ENCODE data around the gene RHCG.

The RHCG gene

DNA sequence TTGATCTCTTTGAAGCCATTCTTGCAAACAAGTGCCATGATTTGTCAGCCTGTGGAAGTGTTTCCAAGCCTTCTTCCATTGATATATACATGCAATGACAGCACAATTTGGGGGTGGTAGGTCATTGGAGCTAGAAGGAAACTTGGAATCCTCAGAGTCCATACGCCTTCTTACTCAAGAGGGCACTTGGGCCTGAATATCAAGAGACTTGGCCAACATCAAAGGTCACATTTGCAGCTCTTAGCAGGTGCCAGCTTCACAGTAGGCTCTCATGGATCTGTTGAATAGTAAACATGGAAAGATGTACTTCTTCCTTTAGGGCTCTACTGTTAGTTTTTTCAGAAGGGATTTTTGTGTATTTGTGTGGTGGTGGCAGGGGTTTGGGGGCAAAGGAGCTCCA lies 50.9 kb downstream of the RHCG start:
- no peak for DNase-seq (ENCODE audit: low read depth in 1 of 2, low spot score in 1 of 2)

DNA sequence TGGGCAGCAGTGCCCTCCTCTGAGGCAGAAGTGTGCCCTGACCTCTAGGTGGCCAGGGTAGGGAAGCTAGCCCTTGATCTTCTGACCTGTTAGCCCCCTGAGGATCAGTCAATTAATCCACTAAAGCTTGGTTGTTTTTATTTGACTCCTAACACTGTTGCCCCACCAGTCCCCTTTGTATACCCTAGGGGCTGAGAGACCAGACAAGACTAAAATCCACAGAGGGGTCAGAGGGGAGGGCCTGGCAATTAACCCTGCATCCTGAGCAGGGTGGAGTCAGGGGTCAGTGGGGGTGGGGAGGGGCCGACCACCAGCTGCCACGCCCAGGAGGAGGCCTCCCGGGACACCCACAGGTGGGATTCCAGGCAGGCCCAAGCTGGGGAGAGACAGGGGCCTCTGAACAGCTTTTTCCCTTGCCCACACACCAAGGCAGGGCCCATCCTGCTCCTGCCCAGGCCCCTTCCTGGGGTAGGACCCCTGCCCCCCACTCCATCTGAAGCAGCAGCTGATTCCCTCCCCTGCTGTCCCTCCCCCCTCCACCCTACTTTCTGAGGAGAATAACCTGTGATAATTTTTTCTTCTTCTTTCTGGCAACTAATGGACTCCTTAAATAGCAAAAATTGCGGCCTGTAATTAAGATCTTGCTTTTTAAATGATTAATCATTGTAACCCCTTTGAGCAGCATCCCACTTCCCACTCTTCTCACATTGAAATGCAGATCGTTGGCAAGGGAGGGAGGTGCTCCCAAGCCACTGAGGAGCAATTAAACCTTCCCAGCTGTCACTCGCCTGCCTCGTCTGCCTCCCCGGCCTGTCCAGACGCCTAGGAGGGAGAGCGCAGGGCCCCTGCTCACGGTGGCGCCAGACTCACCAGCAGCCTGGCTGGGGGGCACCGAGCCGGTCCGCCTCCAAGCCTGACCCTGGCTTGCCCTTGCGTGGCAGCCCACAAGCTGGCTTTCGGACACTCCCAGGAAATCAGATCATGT lies 51.9 kb downstream of the RHCG start:
- no peak for DNase-seq (ENCODE audit: low read depth in 1 of 2, low spot score in 1 of 2)

DNA sequence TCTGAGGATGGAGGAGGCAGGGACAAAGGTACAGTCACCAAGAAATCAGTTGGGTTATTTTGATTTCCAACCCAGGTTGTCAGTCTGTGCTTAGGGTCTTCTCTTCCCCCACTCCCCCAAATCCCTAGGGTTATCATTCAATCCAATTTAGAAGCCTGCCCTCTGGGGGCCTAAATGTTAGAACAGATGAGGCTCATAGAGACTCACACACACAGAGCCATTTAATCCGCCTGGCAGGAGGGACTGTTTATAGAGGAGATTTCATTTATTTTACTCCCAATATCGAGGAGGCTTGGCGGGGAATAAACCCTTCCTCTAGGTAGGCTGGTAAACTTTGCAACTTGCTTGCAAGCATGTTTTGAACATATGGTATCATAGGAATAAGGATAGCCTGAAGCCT lies 52.8 kb downstream of the RHCG start:
- DNase-seq (ENCODE audit: low read depth in 1 of 2, low spot score in 1 of 2): no peak

DNA sequence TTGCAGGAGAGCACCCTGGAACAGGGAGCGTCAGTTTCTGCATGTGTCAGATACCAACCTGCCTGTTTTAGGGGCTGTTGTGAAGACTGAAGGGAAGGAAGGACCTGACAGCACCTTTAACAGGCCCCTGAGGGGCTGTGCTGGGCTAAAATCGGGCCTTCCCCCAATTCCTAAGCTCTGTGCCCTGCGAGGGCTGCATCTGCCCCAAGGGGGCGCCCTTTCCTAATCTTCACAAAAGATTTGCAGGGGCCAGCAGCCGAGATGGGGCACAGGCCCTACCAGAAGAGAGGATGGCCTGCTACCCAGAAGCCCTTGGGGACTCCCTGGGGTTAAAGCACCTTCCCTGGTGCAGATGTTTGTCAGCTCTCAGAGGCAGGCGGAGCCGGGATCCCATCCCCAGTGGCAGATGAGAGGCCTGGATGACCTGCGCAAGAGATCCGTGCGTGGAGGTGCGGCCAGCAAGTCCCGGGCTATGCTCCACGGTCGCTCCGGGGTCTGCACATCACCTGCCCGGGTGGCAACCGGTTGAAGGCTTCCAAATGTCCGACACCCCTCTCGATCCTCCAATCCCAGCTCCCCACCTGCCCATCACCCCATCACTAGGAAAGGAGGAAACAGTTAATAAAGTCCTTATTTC lies 53.6 kb downstream of the RHCG start:
- no peak for DNase-seq (ENCODE audit: low read depth in 1 of 2, low spot score in 1 of 2)

DNA sequence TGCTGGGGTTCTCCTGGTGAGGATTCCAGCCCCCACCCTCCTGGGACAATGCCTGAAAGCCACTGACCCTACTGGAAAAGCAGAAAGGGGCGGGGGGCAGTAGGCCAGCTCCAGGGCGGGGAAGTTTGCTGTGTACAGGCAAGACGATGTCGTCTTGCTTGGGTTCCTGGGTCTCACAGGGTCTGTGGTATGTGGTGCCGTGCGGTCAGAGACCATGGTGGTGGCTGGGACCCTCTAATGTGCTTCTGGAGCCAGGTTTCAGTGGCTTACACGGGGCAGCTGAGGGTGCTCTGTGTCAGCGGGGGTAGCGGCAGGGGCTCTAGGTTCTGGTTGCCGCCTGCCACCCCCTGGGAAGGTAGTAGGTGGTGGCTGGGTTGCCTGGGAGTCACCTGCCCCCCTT lies 54.2 kb downstream of the RHCG start:
- no peak for DNase-seq (ENCODE audit: low read depth in 1 of 2, low spot score in 1 of 2)

DNA sequence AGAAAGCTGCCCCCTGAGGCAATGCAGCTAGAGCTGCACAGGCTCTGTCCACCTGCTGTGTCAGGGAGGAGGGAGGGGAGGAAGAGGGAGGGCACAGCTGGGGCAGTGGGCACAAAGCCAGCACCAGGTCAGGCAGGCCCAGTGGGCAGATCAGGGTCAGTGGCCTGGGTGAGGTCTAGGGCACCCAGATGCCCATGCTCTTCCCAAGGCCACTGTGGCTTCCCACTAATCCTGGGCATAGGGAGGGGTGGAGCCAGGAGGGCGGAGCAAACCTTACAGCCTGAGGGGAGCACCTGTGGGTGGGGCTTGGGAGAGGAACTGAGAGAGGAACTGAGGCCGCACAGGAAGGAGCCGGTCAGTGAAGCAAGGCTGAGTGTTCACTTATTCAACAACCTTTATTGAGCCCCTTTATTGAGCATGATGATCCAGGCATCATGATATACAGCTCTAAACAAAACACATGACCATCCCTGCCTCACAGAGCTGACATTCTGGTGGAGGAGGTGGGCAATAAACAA lies 55.0 kb downstream of the RHCG start:
- no peak for DNase-seq (ENCODE audit: low read depth in 1 of 2, low spot score in 1 of 2)

DNA sequence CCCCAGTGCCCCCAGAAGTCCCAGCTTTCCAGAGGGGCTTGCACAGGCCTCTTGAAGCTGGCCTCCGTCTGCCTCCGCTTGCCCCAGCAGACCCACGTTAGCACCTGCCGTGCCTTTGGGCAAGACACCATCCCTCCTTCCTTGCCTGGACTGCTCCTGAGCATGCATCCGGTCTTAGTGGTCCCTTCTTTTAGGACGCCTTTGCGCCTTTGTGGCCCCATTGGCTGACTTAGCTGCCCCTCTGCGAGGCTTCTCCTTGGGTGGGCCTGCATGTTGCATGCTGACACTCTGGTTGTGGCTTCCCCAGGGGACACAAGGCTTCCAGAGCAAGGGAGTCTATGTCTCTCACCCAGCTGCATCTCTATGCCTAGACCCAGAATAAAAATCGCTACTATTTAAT lies 56.6 kb downstream of the RHCG start:
- DNase-seq (ENCODE audit: low read depth in 1 of 2, low spot score in 1 of 2): no peak

DNA sequence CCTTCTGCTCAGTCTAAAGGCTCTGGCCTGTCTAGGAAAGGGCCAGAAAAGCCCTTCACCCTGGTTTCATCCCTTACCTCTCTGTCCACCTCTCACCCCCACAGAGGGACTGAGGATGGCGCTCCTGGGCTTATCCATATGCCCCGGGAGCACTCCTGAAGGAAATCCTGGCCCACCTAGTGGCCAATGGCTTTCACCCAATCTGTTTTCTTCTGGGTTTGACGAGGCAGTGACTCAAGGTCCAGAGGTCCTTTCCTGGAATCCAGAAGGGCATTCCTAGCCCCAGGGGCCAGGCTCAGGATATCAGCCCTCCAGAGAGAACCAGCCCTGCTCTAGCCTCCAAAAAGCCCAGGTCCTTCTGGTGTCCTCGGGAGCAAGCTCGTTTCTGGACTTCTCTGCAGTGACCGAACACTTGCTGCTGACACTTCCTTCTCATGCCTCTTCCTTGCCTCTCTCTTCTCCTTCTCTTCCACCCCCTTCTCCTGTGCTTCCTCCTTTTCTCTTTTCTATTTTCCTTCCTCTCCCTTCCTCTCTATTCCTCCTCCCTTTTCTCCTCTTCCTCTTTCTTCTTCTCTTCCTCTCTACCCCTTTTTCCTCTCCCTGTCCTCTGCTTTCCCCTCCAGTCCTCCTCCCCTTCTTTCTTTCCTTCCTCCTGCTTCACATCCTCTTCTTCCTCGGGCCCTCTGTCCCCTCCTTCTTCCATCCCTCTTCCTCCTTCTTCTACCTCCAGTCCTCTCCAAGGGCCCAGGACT lies 59.6 kb downstream of the RHCG start:
- no peak for DNase-seq (ENCODE audit: low read depth in 1 of 2, low spot score in 1 of 2)

DNA sequence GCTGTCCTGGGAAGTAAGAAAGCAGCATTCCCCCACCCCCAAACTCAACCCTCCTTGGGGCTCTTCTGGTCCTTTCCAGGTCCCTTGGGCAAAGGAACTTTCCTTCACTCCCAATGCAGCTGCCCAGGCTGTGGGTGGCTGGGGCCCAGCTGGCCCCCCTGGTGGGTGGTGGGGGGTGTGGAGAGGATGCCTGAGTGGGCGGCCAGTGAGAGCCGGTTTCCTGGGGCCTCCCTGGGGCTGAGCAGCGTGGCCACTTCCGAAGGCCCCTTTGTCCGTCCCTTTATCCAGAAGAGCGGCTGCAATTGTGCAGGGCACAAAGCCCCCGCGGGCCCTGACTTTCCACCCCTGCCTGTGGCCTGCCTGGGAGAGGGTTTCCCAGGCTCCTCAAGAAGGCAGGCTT lies 61.0 kb downstream of the RHCG start:
- no peak for DNase-seq (ENCODE audit: low read depth in 1 of 2, low spot score in 1 of 2)

DNA sequence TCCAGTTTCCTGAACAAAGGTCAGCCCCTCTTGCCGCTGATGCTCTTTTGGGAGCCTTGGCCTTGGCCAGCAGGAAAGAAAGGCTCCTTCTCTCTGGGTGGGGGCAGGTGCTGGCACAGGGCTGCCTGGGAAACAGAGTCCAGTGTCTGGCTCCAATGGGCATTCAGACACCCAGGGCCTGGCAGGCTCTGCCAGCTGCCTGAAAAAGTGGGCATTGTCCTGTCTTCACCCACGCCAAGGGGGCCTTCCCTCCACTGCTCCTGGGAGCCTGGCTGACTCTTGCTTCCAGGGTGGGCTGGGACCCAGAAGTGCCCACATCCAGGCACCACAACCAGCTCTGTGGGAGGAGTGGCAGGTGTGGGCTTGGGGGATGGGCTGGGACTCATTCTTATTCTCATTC lies 62.7 kb downstream of the RHCG start:
- DNase-seq (ENCODE audit: low read depth in 1 of 2, low spot score in 1 of 2): no peak

DNA sequence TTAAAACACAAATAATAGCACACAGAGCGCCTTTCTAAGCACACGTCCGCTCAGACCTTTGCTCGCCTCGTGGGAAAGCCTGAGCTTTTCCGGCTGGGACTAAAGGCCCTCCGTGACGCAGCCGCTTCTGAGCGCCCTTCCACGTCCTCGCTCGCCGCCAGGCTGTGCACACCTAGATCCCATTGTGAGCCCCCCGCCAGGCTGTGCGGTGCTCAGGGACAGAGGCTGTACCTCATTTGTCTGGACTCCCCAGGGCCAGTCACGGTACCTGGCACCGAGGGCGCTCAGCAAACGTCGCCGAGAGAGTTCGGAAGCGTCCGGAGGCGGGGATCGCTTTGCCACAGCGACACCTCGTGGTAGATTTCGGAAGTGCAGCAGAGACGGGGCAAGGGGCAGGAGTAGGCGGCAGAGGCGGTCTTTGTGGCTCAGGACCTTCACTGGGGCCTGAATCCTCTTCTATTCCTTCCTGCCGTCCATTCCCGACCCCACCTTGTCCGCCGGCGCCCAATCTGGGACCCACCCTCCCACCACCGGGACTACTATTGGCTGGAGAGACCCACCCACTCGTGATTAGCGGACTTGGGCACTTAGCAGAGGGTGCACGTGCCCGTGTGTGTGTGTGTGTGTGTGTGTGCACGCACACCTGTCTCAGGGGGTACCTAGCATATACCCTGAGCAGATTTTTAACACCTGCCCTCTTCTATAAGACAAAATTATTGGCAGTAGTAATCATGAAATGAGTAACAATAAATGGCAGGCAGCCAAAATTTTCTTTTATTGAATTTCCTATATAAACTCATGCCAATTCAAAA lies 65.6 kb downstream of the RHCG start:
- peak; percentile 81 to 94 for DNase-seq (ENCODE audit: low read depth in 1 of 2, low spot score in 1 of 2)

DNA sequence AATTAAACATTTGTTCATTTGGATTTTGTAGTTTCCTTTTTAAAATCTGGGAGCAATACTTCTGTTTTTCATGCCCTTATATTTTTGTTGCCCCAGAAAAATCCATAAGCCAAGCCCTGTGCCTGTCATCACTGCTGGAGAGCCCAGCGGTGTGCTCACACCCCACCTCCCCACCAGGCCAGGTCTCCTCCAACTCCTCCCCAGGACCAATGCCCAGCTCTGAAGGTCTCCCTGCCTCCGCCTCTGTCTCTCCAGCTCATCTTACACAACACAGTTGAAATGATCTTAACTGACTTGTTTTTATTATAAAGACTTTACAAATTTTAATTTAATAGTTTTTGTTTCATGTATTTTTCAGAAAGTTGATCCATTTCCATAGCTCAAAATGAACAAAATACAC lies 66.4 kb downstream of the RHCG start:
- DNase-seq (ENCODE audit: low read depth in 1 of 2, low spot score in 1 of 2): no peak

DNA sequence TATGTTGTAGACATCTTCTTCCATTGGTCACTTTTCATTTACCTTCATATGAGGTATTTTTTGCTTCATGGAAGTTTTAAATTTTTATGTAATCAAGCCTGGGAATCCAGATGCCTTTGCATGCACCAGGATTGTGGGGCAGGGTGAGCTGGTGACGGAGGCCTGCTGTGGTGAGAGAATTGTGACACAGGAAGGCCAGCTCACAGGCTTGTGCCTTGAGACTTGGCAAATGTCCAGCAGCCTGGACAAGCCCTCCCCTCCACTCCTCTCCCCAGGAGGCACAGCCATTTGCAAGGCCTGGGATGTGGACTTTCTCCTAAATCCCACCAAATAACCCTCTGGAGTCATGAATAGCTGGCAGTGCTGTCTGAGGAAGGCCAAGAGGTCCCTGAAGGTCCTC lies 67.4 kb downstream of the RHCG start:
- no peak for DNase-seq (ENCODE audit: low read depth in 1 of 2, low spot score in 1 of 2)

DNA sequence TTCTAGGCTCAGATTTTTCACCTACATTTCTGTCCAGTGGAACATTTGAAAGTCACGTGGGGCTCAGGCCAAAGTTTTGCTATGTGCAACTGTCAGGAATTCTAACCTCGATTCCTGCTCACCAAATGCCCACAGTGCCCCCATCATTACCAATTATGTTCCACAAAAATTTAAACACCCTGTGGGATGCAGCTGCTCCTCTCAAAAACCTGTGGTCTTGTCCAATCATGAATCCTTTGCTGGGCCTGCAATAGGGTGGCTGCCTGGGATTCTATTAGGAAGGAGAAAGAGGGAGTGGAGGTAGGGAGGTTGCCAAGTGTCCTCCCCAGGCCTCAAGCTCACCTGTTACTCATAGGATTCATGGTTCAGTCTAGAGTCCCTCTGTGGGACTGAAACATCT lies 68.1 kb downstream of the RHCG start:
- DNase-seq (ENCODE audit: low read depth in 1 of 2, low spot score in 1 of 2): no peak

DNA sequence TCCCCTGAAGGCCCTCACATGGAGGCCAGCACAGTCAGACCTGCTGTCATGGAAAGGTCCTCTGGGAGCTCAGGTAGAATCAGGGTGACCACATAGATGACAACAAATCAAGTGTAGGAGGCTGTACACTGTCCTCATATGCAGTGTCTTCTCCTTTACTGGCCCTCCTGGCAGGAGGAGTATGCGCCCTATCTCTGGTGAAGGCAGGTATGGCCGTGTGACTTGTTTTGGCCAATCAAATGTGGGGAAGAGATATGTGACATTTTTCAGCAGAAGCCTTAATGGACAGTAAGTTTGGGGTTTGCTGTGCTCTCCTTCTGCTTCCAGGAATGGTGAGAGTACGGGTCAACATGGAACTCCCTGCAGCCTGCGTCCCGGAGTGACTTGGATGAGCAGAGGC lies 69.9 kb downstream of the RHCG start:
- no peak for DNase-seq (ENCODE audit: low read depth in 1 of 2, low spot score in 1 of 2)

DNA sequence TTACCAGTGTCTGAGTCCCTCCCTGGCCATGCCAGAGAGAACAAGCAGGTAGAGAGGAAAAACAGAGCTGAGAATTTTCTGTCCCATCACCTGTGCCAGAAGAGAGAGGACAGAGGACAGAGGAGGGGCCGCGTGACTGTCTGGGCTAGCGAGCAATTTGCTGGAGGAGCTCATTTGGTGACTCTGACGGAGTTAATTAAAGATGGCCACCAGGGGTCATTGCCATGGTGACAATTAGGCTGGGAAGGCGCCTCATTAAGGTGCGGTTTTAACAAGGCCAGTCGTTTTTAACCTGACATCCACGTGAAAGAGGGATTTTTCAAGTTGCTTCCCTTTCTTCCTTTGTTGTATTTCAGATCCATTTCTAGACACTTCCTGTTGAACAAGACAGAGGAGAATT lies 72.4 kb downstream of the RHCG start:
- DNase-seq (ENCODE audit: low read depth in 1 of 2, low spot score in 1 of 2): no peak

Data from activated T-helper 1 cell treated with anti-CD3 and anti-CD28 coated beads, Interleukin-2, amount 50 U/mL, for 16 hours (primary cell).